ENCODE results near the gene TAF6.

GRCh38 chr7:100098913-100099312 lies 20.2 kb downstream of the TAF6 start:
- no peak for TF ChIP-seq CTCF (conservative IDR thresholded peaks at IDR 0.05 in 1 of 2, IDR thresholded peaks at IDR 0.05 in 1 of 2; ENCODE audit: low read depth in 1 of 2, low read length in 2 of 2)
- TF ChIP-seq EZH2 (IDR thresholded peaks at IDR 0.05; ENCODE audit: low read length, missing control alignments) = no peak
